Keratinocyte (primary cell): ENCODE data around the gene NAA35. TPM values are rescaled to one million over a fixed set of nuclear protein-coding genes. Genes with fewer than 3 reads are reported as not detected.

Experiments used
- DNase-seq: peaks from one replicate; pipeline ENCODE4 v3.0.0-alpha.2; 2011; ENCODE audit warnings: low read depth, missing footprints, low spot score
- FAIRE-seq: peaks from 2 replicates; lab custom pipeline; 2011; peaks lifted over from hg19 to GRCh38; lab: Jason Lieb, UNC
- H2AFZ ChIP-seq: 2 replicates; pipeline ENCODE4 v1.6.0; 2012; ENCODE audit warnings: low read length, control low read depth, inconsistent platforms; ENCODE audit not compliant: control insufficient read depth
- H3K27ac ChIP-seq: 2 replicates; pipeline ENCODE4 v1.5.1; 2011; ENCODE audit warnings: low read length; ENCODE audit not compliant: control insufficient read depth, insufficient read depth
- H3K27me3 ChIP-seq: 3 replicates; pipeline ENCODE4 v1.6.0; 2011; ENCODE audit warnings: low read length; ENCODE audit not compliant: control insufficient read depth, insufficient read depth; ENCODE audit errors: extremely low read depth
- H3K36me3 ChIP-seq, 2 experiments: 2 replicates in 1 of 2; 3 replicates in 1 of 2; pipeline ENCODE4 v1.5.1; 2011; ENCODE audit warnings: low read length in 2 of 2, mild to moderate bottlenecking in 1 of 2; ENCODE audit not compliant: control insufficient read depth in 2 of 2, insufficient read depth in 2 of 2; ENCODE audit errors: extremely low read depth in 1 of 2
- H3K4me1 ChIP-seq: 3 replicates; pipeline ENCODE4 v1.5.1; 2011; ENCODE audit warnings: low read length; ENCODE audit not compliant: control insufficient read depth, insufficient read depth; ENCODE audit errors: extremely low read depth
- H3K4me2 ChIP-seq: 3 replicates; pipeline ENCODE4 v1.6.0; 2011; ENCODE audit warnings: low read depth, low read length; ENCODE audit not compliant: control insufficient read depth, insufficient read depth; ENCODE audit errors: extremely low read depth
- H3K4me3 ChIP-seq, 3 experiments: fragments of 200-600 bp in 1 of 3; sonication (generic) in 1 of 3; 2 replicates in 2 of 3; 3 replicates in 1 of 3; pipeline ENCODE4 v1.5.1; 2011 to 2016; ENCODE audit warnings: low read length in 3 of 3, mild to moderate bottlenecking in 3 of 3, control low read depth in 2 of 3, inconsistent platforms in 1 of 3, low read depth in 1 of 3, mixed read lengths in 1 of 3, mixed run types in 1 of 3, moderate library complexity in 1 of 3; ENCODE audit not compliant: control insufficient read depth in 2 of 3, insufficient read depth in 2 of 3; ENCODE audit errors: extremely low read depth in 1 of 3
- H3K79me2 ChIP-seq: 2 replicates; pipeline ENCODE4 v1.6.0; 2012; ENCODE audit warnings: low read length; ENCODE audit not compliant: control insufficient read depth, insufficient read depth
- H3K9ac ChIP-seq: 3 replicates; pipeline ENCODE4 v1.6.0; 2011; ENCODE audit warnings: low read length; ENCODE audit not compliant: control insufficient read depth, insufficient read depth; ENCODE audit errors: extremely low read depth
- H3K9me1 ChIP-seq: 3 replicates; pipeline ENCODE4 v1.6.0; 2011; ENCODE audit warnings: low read length; ENCODE audit not compliant: control insufficient read depth, insufficient read depth; ENCODE audit errors: extremely low read depth
- H3K9me3 ChIP-seq: 2 replicates; pipeline ENCODE4 v1.5.1; 2012; ENCODE audit warnings: low read depth, low read length; ENCODE audit not compliant: control insufficient read depth
- H4K20me1 ChIP-seq: 3 replicates; pipeline ENCODE4 v1.6.0; 2011; ENCODE audit warnings: low read length; ENCODE audit not compliant: control insufficient read depth, insufficient read depth; ENCODE audit errors: extremely low read depth
- EZH2 ChIP-seq: IDR thresholded peaks from one replicate; pipeline ENCODE4 v1.6.1; 2012; ENCODE audit warnings: inconsistent platforms, mild to moderate bottlenecking, low read length, moderate library complexity
- dilution Hi-C: fragments of 300-500 bp; cut with MboI; formaldehyde crosslinking; loops from one replicate; pipeline ENCODE4 v1.7.0; 2020; ENCODE audit warnings: low sequenced_read_pairs; ENCODE audit not compliant: extremely low pct_ligation_motif_present
- polyA plus RNA-seq, 5 experiments: library from polyadenylated mRNA; depleted of rRNA in 3 of 5; stranded (reverse) in 3 of 5; stranded (forward) in 1 of 5; unstranded in 1 of 5; fragments of >200 nt; gene quantifications; 1 replicate in 1 of 5; 2 replicates in 3 of 5; 3 replicates in 1 of 5; pipeline versions ENCODE4 v1.2.1 to v1.2.3, GENCODE V29; 2011 to 2012; ENCODE audit warnings: missing spikeins in 2 of 5, low read depth in 1 of 5, low replicate concordance in 1 of 5
- TF ChIP-seq, protein P1 (sequence below), 3 experiments: IDR thresholded peaks in 1 of 3; conservative IDR thresholded peaks in 1 of 3; optimal IDR thresholded peaks in 1 of 3; 2 replicates in 2 of 3; 3 replicates in 1 of 3; pipeline versions ENCODE3 to v1.5.1; 2011; ENCODE audit warnings: low read length in 3 of 3, mild to moderate bottlenecking in 3 of 3, moderate library complexity in 2 of 3, control low read depth in 1 of 3, inconsistent platforms in 1 of 3; ENCODE audit not compliant: insufficient read depth in 2 of 3; ENCODE audit errors: extremely low read depth in 1 of 3

Gene NAA35
- polyA plus RNA-seq, 1 donor (not counting 4 experiments of a cell fraction or from before 2014, with no cell fraction given): 33.8 TPM

DNA sequence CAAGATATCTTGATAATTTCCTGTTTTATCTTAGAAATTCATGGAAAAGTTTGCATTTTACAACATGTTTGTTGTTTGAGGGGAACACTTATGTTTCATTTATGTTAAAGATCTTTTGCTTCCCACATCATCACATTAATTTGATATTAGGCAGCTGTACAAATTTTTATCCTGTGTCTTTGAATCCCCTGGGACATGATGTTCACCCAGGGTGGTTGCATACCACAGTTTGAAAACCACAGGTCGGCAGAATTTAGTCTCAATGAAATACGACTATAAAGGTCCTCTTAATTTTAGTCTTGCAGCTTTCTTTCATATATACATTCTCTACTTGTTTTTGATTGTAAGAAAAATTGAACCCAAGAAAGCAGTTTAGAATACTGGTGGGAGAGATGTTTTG, 3.7 kb downstream of the NAA35 start:
- no peak overlapping the region for H2AFZ ChIP-seq
- H3K4me2 ChIP-seq: no peak overlapping the region
- no peak overlapping the region for H3K9ac ChIP-seq
- FAIRE-seq (no peak), DNase-seq (no peak)
- H4K20me1 ChIP-seq: peaks cover 2% of the 10 kb centered on the region
- H3K9me3 ChIP-seq: no peaks in the 10 kb centered on the region
- peaks cover 82% of the 10 kb centered on the region for H3K79me2 ChIP-seq
- H3K36me3 ChIP-seq: peaks cover 9 to 28% of the 10 kb centered on the region in 2 experiments
- dilution Hi-C loops: no loop called here
- no peaks in the 10 kb centered on the region for H3K9me1 ChIP-seq
- no peak overlapping the region for H3K4me3 ChIP-seq
- no peak overlapping the region for H3K27ac ChIP-seq
- no peak for TF ChIP-seq EZH2
- TF ChIP-seq, protein P1, sequence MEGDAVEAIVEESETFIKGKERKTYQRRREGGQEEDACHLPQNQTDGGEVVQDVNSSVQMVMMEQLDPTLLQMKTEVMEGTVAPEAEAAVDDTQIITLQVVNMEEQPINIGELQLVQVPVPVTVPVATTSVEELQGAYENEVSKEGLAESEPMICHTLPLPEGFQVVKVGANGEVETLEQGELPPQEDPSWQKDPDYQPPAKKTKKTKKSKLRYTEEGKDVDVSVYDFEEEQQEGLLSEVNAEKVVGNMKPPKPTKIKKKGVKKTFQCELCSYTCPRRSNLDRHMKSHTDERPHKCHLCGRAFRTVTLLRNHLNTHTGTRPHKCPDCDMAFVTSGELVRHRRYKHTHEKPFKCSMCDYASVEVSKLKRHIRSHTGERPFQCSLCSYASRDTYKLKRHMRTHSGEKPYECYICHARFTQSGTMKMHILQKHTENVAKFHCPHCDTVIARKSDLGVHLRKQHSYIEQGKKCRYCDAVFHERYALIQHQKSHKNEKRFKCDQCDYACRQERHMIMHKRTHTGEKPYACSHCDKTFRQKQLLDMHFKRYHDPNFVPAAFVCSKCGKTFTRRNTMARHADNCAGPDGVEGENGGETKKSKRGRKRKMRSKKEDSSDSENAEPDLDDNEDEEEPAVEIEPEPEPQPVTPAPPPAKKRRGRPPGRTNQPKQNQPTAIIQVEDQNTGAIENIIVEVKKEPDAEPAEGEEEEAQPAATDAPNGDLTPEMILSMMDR (optimal IDR thresholded peaks at IDR 0.05 in 1 of 3, IDR thresholded peaks at IDR 0.05 in 1 of 3, conservative IDR thresholded peaks at IDR 0.05 in 1 of 3; ENCODE audit: extremely low read depth in 1 of 3, insufficient read depth in 2 of 3, low read length in 3 of 3): no peak
- no peaks in the 10 kb centered on the region for H3K27me3 ChIP-seq
- H3K4me1 ChIP-seq: peaks cover 7% of the 10 kb centered on the region

GRCh38 chr9:85949586-85950335, 8.8 kb downstream of the NAA35 start:
- no peaks in the 10 kb centered on the region for H3K27me3 ChIP-seq
- H3K4me1 ChIP-seq: peaks cover 8% of the 10 kb centered on the region
- no peaks in the 10 kb centered on the region for H3K9me3 ChIP-seq
- DNase-seq (no peak), FAIRE-seq (no peak)
- TF ChIP-seq, protein P1 (optimal IDR thresholded peaks at IDR 0.05 in 1 of 3, IDR thresholded peaks at IDR 0.05 in 1 of 3, conservative IDR thresholded peaks at IDR 0.05 in 1 of 3; ENCODE audit: extremely low read depth in 1 of 3, insufficient read depth in 2 of 3, low read length in 3 of 3): no peak
- no peak for TF ChIP-seq EZH2
- peaks cover 93% of the 10 kb centered on the region for H3K79me2 ChIP-seq
- no peak overlapping the region for H3K27ac ChIP-seq
- H3K9me1 ChIP-seq: no peaks in the 10 kb centered on the region
- dilution Hi-C loops: no loop called here
- H2AFZ ChIP-seq: no peak overlapping the region
- H4K20me1 ChIP-seq: peaks cover 5% of the 10 kb centered on the region
- no peak overlapping the region for H3K4me2 ChIP-seq
- no peak overlapping the region for H3K9ac ChIP-seq
- peaks cover 9 to 24% of the 10 kb centered on the region in 2 experiments for H3K36me3 ChIP-seq
- no peak overlapping the region for H3K4me3 ChIP-seq
